ENCODE data around the gene AGPS.
"Not testable (repeated sequence)": the region's sequence is repeated elsewhere in the genome, so short reads cannot be mapped to it uniquely, and the experiment has no call there.

The AGPS gene

DNA sequence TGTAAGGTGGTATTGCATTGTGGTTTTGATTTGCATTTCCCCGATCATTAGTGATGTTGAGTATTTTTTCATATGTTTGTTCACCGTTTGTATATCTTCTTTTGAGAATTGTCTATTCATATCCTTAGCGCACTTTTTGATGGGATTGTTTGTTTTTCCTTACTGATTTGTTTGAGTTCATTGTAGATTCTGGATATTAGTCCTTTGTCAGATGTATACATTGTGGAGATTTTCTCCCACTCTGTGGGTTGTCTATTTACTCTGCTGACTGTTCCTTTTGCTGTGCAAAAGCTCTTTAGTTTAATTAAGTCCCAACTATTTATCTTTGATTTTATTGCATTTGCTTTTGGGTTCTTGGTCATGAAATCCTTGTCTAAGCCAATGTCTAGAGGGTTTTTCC is 38.0 kb upstream of the AGPS start:
- not testable (repeated sequence) for H3K4me3 ChIP-seq (ENCODE audit: low read length); H3K4me1 ChIP-seq (ENCODE audit: control insufficient read depth, low read depth, low read length); H3K36me3 ChIP-seq (ENCODE audit: control insufficient read depth, low read depth, low read length); H3K27me3 ChIP-seq (ENCODE audit: control insufficient read depth, insufficient read depth, low read length); H3K27ac ChIP-seq (ENCODE audit: low read length); H3K9me3 ChIP-seq (ENCODE audit: control insufficient read depth, low read depth, low read length); H3K9ac ChIP-seq (ENCODE audit: low read length)

DNA sequence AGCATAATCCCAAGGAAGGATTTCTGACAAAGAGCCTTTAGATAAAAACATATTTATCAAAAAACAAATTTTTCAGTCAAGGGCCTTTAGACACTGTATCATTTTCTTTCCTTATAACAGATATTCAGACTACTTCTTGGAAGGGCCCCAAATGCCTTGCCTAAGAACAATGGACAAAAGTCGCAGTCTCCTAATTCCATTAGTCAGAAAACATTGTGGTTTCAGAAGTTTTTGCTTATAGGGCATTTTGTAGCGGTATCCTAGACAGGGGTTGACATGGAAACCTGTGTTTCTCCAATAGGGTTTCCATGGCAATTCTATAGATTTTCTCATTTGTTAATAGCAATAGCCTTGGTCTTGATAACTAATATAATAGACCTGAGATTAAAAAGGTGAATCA is 36.7 kb upstream of the AGPS start:
- H3K4me3 ChIP-seq (ENCODE audit: low read length): no peak overlapping the region
- no peaks in the 10 kb centered on the region for H3K27me3 ChIP-seq (ENCODE audit: control insufficient read depth, insufficient read depth, low read length)
- no peak overlapping the region for H3K27ac ChIP-seq (ENCODE audit: low read length)
- H3K9ac ChIP-seq (ENCODE audit: low read length): no peak overlapping the region
- no peaks in the 10 kb centered on the region for H3K4me1 ChIP-seq (ENCODE audit: control insufficient read depth, low read depth, low read length)
- H3K36me3 ChIP-seq (ENCODE audit: control insufficient read depth, low read depth, low read length): no peaks in the 10 kb centered on the region
- no peaks in the 10 kb centered on the region for H3K9me3 ChIP-seq (ENCODE audit: control insufficient read depth, low read depth, low read length)

DNA sequence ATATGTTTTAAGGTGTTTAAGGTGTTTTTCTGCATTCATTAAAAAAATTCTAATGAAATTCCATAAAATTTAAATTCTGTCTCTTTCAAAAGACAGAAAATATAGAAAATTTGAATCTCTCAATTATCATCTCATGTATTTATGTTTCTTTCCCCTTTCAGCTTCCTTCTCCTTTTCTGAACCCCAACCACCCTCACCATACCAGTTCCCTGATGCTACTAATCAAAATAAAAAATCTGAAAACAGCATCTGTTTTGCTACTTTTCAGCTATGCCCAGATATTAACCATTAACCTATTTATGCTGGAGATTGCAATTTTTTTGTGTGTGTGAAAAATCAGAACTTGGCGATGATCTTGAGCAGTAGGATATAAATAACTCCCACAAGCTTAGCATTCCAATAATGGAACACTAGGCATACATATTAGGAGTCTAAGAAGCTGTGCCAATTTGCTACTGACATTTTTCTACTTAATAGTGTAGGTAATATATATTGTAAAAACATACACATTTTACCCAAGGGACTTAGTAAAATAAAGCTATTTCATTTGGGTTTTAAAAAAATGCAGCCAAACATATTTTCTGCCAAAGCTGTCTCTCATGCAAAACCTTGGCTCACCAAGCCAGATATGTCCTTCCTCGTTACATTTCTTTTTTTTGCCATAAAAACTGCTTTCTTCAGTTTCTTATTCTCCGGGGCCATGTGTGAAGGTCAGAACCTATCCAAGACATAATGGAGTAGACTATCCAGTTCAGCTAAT is 32.6 kb upstream of the AGPS start:
- no peak overlapping the region for H3K9ac ChIP-seq (ENCODE audit: low read length)
- no peak overlapping the region for H3K27ac ChIP-seq (ENCODE audit: low read length)
- H3K27me3 ChIP-seq (ENCODE audit: control insufficient read depth, insufficient read depth, low read length): no peaks in the 10 kb centered on the region
- no peaks in the 10 kb centered on the region for H3K4me1 ChIP-seq (ENCODE audit: control insufficient read depth, low read depth, low read length)
- no peaks in the 10 kb centered on the region for H3K36me3 ChIP-seq (ENCODE audit: control insufficient read depth, low read depth, low read length)
- no peaks in the 10 kb centered on the region for H3K9me3 ChIP-seq (ENCODE audit: control insufficient read depth, low read depth, low read length)
- H3K4me3 ChIP-seq (ENCODE audit: low read length): no peak overlapping the region

DNA sequence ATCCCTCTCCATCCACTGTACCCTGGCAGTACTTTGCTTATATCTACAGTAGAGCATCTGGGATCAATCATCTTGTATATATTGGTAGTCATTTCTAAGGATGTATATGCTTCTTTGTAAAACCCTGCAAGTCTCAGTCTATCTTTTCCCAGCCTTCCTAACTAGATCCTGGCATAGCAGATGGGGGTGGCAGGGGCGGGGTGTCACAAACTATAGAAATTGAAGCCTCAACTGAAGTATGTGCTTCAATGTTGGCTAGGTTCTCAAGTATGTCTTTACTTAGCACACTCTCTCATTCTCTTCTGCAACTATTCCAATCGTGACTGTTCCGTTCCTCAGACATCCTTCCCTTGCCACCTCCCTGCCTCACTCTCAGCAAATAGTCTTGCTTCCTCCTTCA is 30.1 kb upstream of the AGPS start:
- H3K4me1 ChIP-seq (ENCODE audit: control insufficient read depth, low read depth, low read length): no peaks in the 10 kb centered on the region
- no peaks in the 10 kb centered on the region for H3K36me3 ChIP-seq (ENCODE audit: control insufficient read depth, low read depth, low read length)
- no peaks in the 10 kb centered on the region for H3K9me3 ChIP-seq (ENCODE audit: control insufficient read depth, low read depth, low read length)
- H3K27ac ChIP-seq (ENCODE audit: low read length): no peak overlapping the region
- no peak overlapping the region for H3K9ac ChIP-seq (ENCODE audit: low read length)
- no peaks in the 10 kb centered on the region for H3K27me3 ChIP-seq (ENCODE audit: control insufficient read depth, insufficient read depth, low read length)
- no peak overlapping the region for H3K4me3 ChIP-seq (ENCODE audit: low read length)

DNA sequence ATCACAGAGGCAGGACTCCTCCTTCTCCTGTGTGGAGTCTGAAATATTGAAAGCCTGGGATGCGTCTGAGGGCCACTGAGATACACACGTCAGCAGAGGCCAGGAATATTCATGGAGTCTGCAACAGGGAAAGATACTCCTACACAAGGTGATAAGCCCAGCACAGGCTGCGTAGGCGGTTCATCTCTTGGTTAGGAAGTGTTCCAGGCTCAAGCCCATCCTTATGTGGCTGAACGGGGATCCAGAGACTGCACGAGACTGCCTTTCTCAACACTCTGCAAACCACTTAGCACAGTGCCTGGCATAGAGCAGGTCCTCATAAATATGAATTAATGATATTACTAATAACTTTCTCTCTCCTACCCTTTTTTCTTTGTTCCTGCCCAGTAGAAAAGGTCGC is 29.2 kb upstream of the AGPS start:
- Histone ChIP-seq H3K27me3 (ENCODE audit: control insufficient read depth, insufficient read depth, low read length) (no peaks in the 10 kb centered on the region), H3K27ac (ENCODE audit: low read length) (no peak overlapping the region), H3K4me1 (ENCODE audit: control insufficient read depth, low read depth, low read length) (no peaks in the 10 kb centered on the region), H3K9ac (ENCODE audit: low read length) (no peak overlapping the region), H3K9me3 (ENCODE audit: control insufficient read depth, low read depth, low read length) (peaks cover 3% of the 10 kb centered on the region), H3K4me3 (ENCODE audit: low read length) (no peak overlapping the region), H3K36me3 (ENCODE audit: control insufficient read depth, low read depth, low read length) (no peaks in the 10 kb centered on the region)

DNA sequence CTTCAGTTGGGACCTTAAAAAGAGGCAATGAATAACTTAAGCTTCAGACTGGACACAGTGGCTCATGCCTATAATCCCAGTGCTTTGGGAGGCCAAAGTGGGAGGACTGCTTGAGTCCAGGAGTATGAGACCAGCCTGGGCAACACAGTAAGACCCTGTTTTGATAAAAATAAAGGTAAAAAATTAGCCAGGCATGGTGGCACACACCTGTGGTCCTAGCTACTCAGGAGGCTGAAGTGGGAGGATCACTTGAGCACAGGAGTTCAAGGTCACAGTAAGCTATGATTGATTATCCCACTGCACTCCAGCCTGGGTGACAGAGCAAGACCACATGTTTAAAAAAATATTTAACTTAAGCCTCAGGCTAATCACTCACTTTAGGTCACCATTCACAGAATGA is 26.8 kb upstream of the AGPS start:
- H3K9ac ChIP-seq (ENCODE audit: low read length); H3K27me3 ChIP-seq (ENCODE audit: control insufficient read depth, insufficient read depth, low read length); H3K36me3 ChIP-seq (ENCODE audit: control insufficient read depth, low read depth, low read length); H3K4me1 ChIP-seq (ENCODE audit: control insufficient read depth, low read depth, low read length); H3K27ac ChIP-seq (ENCODE audit: low read length); H3K9me3 ChIP-seq (ENCODE audit: control insufficient read depth, low read depth, low read length); H3K4me3 ChIP-seq (ENCODE audit: low read length): not testable (repeated sequence)

DNA sequence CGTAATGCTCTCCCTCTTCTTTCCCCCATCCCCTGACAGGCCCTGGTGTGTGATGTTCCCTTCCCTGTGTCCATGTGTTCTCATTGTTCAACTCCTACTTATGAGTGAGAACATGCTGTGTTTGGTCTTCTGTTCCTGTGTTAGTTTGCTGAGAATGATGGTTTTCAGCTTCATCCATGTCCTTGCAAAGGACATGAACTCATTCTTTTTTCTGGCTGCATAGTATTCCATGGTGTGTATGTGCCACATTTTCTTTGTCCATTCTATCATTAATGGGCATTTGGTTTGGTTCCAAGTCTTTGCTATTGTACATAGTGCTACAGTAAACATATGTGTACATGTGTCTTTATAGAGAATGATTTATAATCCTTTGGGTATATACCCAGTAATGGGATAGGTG is 24.6 kb upstream of the AGPS start:
- not testable (repeated sequence) for H3K9ac ChIP-seq (ENCODE audit: low read length); H3K27me3 ChIP-seq (ENCODE audit: control insufficient read depth, insufficient read depth, low read length); H3K4me3 ChIP-seq (ENCODE audit: low read length); H3K36me3 ChIP-seq (ENCODE audit: control insufficient read depth, low read depth, low read length); H3K9me3 ChIP-seq (ENCODE audit: control insufficient read depth, low read depth, low read length); H3K4me1 ChIP-seq (ENCODE audit: control insufficient read depth, low read depth, low read length); H3K27ac ChIP-seq (ENCODE audit: low read length)

DNA sequence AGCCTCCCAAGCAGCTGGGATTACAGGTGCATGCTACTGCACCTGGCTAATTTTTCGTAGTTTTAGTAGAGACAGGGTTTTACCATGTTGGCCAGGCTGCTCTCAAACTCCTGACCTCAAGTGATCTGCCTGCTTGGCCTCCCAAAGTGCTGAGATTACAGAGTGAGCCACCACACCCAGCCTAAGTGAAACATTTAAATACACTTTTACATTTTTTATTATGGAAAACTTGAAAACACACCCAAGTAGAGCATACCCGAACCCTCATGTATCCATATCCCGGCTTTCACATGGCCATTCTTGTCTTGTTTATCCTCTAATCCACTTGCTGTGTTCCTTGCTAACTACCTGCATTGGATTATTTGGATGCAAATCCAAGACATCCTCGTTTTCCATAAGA is 13.2 kb upstream of the AGPS start:
- H3K36me3 ChIP-seq (ENCODE audit: control insufficient read depth, low read depth, low read length): no peaks in the 10 kb centered on the region
- peaks cover 5% of the 10 kb centered on the region for H3K4me1 ChIP-seq (ENCODE audit: control insufficient read depth, low read depth, low read length)
- H3K27ac ChIP-seq (ENCODE audit: low read length): no peak overlapping the region
- no peak overlapping the region for H3K4me3 ChIP-seq (ENCODE audit: low read length)
- no peaks in the 10 kb centered on the region for H3K9me3 ChIP-seq (ENCODE audit: control insufficient read depth, low read depth, low read length)
- H3K27me3 ChIP-seq (ENCODE audit: control insufficient read depth, insufficient read depth, low read length): no peaks in the 10 kb centered on the region
- no peak overlapping the region for H3K9ac ChIP-seq (ENCODE audit: low read length)

DNA sequence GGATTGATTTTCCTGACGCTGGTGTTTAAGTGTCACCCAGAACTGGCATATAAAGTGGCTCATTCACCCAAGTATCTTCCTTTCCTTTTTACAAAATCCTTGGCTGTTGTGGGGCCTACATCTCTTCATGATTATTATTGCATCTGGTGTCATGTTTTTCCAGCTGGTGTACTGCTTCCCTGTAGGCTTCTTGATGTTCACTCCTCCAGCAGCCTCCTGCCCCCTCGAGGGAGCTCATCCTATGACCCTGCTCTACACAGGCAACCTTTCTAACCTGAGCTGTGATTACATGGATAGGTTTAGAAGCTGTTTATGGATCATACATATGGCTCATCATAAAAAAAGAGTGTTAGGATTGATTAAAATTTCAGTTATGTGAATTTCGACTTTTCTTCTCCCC is 12.4 kb upstream of the AGPS start:
- peaks cover 8% of the 10 kb centered on the region for H3K4me1 ChIP-seq (ENCODE audit: control insufficient read depth, low read depth, low read length)
- H3K9ac ChIP-seq (ENCODE audit: low read length): no peak overlapping the region
- H3K9me3 ChIP-seq (ENCODE audit: control insufficient read depth, low read depth, low read length): no peaks in the 10 kb centered on the region
- H3K27ac ChIP-seq (ENCODE audit: low read length): no peak overlapping the region
- H3K4me3 ChIP-seq (ENCODE audit: low read length): no peak overlapping the region
- H3K27me3 ChIP-seq (ENCODE audit: control insufficient read depth, insufficient read depth, low read length): no peaks in the 10 kb centered on the region
- H3K36me3 ChIP-seq (ENCODE audit: control insufficient read depth, low read depth, low read length): no peaks in the 10 kb centered on the region

DNA sequence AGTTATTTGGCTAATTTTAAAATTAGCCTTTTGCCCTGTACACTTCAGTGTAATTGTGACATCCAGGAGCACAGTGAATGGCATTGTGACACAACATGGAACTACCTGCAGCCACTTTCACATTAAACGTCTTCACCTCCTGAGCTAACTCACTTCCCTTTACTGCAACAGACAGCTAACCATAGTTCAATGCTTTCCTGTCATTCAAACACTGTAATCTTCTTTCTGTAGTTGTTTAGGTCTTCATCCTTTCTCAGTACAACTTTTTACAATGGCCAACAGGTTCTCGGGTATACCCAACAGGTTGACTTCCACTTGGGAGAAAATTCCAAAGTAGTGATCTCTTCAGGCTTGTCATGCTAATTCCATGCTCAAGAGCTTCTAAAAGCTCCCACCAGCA is 8.6 kb upstream of the AGPS start:
- Histone ChIP-seq H3K9me3 (ENCODE audit: control insufficient read depth, low read depth, low read length) (no peaks in the 10 kb centered on the region), H3K27ac (ENCODE audit: low read length) (no peak overlapping the region), H3K27me3 (ENCODE audit: control insufficient read depth, insufficient read depth, low read length) (no peaks in the 10 kb centered on the region)

DNA sequence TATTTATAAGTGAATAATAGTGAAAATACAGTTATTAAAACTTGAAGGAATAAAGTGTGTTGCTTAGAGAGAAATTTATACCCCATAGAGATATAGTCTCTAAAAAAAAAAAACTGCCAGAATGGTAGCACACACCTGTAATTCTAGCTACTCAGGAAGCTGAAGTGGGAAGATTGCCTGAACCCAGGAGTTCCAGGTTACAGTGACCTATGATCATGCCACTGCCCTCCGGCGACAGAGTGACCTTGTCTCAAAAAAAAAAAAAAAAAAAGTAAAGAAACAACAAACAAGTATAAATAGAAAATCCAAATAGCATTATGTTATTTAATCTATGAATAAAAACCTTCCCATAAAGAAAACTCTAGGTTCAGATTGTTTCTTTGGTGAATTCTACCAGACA is 7.4 kb upstream of the AGPS start:
- no peaks in the 10 kb centered on the region for H3K36me3 ChIP-seq (ENCODE audit: control insufficient read depth, low read depth, low read length)
- H3K27ac ChIP-seq (ENCODE audit: low read length): no peak overlapping the region
- no peaks in the 10 kb centered on the region for H3K27me3 ChIP-seq (ENCODE audit: control insufficient read depth, insufficient read depth, low read length)
- no peaks in the 10 kb centered on the region for H3K9me3 ChIP-seq (ENCODE audit: control insufficient read depth, low read depth, low read length)
- no peak overlapping the region for H3K9ac ChIP-seq (ENCODE audit: low read length)
- H3K4me3 ChIP-seq (ENCODE audit: low read length): no peak overlapping the region
- peaks cover 8% of the 10 kb centered on the region for H3K4me1 ChIP-seq (ENCODE audit: control insufficient read depth, low read depth, low read length)

More for the DNA sequence above, 8.6 kb upstream of the AGPS start:
- peaks cover 8% of the 10 kb centered on the region for H3K4me1 ChIP-seq (ENCODE audit: control insufficient read depth, low read depth, low read length)
- H3K4me3 ChIP-seq (ENCODE audit: low read length): no peak overlapping the region
- H3K36me3 ChIP-seq (ENCODE audit: control insufficient read depth, low read depth, low read length): no peaks in the 10 kb centered on the region
- no peak overlapping the region for H3K9ac ChIP-seq (ENCODE audit: low read length)

DNA sequence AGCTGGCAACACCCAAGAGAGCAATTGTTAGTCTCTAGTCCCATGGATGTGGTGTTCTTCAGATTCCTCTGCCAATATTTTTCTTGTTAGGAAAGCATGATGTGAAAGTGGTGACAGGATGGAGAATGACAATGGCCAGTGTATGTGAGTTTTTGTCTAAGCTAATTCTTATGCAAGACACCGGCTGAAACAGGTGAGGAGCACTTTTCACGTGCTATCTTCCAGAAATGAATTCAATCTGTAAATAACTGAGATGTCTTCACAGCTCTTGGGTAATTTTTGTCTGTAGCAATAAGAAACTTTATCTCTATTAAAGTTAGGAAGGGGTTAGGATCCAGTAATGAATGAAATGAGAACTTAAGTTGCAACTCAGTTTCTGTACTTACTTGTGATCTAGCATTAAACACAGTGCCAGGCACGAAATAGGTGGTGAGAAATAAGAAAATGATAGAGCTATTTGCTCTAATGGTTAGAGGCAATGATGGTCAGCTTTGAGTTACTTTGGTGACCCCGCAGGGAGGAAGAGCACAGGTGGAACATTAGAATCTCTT is 676 bp upstream of the AGPS start:
- Histone ChIP-seq H3K4me1 (ENCODE audit: control insufficient read depth, low read depth, low read length) (peaks cover 15% of the 10 kb centered on the region), H3K9ac (ENCODE audit: low read length) (peak overlapping the region; percentile 83), H3K27me3 (ENCODE audit: control insufficient read depth, insufficient read depth, low read length) (no peaks in the 10 kb centered on the region), H3K9me3 (ENCODE audit: control insufficient read depth, low read depth, low read length) (no peaks in the 10 kb centered on the region), H3K27ac (ENCODE audit: low read length) (no peak overlapping the region), H3K36me3 (ENCODE audit: control insufficient read depth, low read depth, low read length) (no peaks in the 10 kb centered on the region), H3K4me3 (ENCODE audit: low read length) (peak overlapping the region; percentile 97)
